Ureter (tissue), 1 donor: ENCODE data around the gene SLC30A10. TPM values are rescaled to one million over a fixed set of nuclear protein-coding genes. Genes with fewer than 3 reads are reported as not detected.
"Not testable (repeated sequence)": the region's sequence is repeated elsewhere in the genome, so short reads cannot be mapped to it uniquely, and the experiment has no call there.

ENCODE experiments used
- DNase-seq: peaks from one replicate; pipeline ENCODE4 v3.0.0-alpha.2; 2020; ENCODE audit warnings: low spot score
- total RNA-seq: library from RNA; stranded (reverse); gene quantifications from one replicate; pipeline ENCODE4 v1.2.4, GENCODE V29; 2023
- donor health status: DM: yes; HTN: yes; CAD: no.

The SLC30A10 gene
- not detected for total RNA-seq

- DNase-seq, result no peak
These were observed at the start of gene SLC30A10 for GRCh38 chr1:219927956-219928790. SLC30A10 (minus strand) TSS chr1:219928557; CDS start chr1:219928440, 117 bp downstream.

GRCh38 chr1:219973213-219973612 lies 44.9 kb upstream of the SLC30A10 start:
- no peak for DNase-seq

- no peak for DNase-seq
These were observed 39.0 kb upstream of the SLC30A10 start for GRCh38 chr1:219967361-219967760.

- no peak for DNase-seq
These were observed 37.7 kb upstream of the SLC30A10 start for GRCh38 chr1:219966071-219966349.

GRCh38 chr1:219965285-219966070 lies 37.1 kb upstream of the SLC30A10 start:
- no peak for DNase-seq

GRCh38 chr1:219963432-219963831 lies 35.1 kb upstream of the SLC30A10 start:
- no peak for DNase-seq

- no peak for DNase-seq
These were observed 33.3 kb upstream of the SLC30A10 start for GRCh38 chr1:219961684-219962083.

- DNase-seq, result no peak
These were observed 31.3 kb upstream of the SLC30A10 start for GRCh38 chr1:219959540-219960203.

- no peak for DNase-seq
These were observed 30.6 kb upstream of the SLC30A10 start for GRCh38 chr1:219958875-219959417.

- no peak for DNase-seq
These were observed 26.5 kb upstream of the SLC30A10 start for GRCh38 chr1:219954736-219955421.

- DNase-seq, result no peak
These were observed 25.7 kb upstream of the SLC30A10 start for GRCh38 chr1:219954052-219954451.

- DNase-seq, result no peak
These were observed 24.0 kb upstream of the SLC30A10 start for GRCh38 chr1:219952361-219952760.

- DNase-seq, result not testable (repeated sequence)
These were observed 20.9 kb upstream of the SLC30A10 start for GRCh38 chr1:219949227-219949626.

GRCh38 chr1:219948766-219949165 lies 20.4 kb upstream of the SLC30A10 start:
- not testable (repeated sequence) for DNase-seq

- no peak for DNase-seq
These were observed 17.4 kb upstream of the SLC30A10 start for GRCh38 chr1:219945795-219946194.

- DNase-seq, result no peak
These were observed 13.1 kb upstream of the SLC30A10 start for GRCh38 chr1:219941179-219942118.

GRCh38 chr1:219940707-219941106 lies 12.3 kb upstream of the SLC30A10 start:
- no peak for DNase-seq

- DNase-seq, result no peak
These were observed 10.3 kb upstream of the SLC30A10 start for GRCh38 chr1:219938706-219939105.

- not testable (repeated sequence) for DNase-seq
These were observed 5.4 kb upstream of the SLC30A10 start for GRCh38 chr1:219933763-219934162.

GRCh38 chr1:219931033-219931432 lies 2.7 kb upstream of the SLC30A10 start:
- no peak for DNase-seq

GRCh38 chr1:219928791-219929118 lies 398 bp upstream of the SLC30A10 start:
- DNase-seq, result no peak
